ENCODE results near the gene CTF1. TPM values are rescaled to one million over a fixed set of nuclear protein-coding genes. Genes with fewer than 3 reads are reported as not detected.

CTF1 gene
- total RNA-seq, 1 experiment from 2014 or later, result 1.4 TPM

GRCh38 chr16:30882429-30883310 is 13.7 kb upstream of the CTF1 start:
- H3K4me2 ChIP-seq (ENCODE audit: low read length), result no peak overlapping the region
- peaks cover 6 to 9% of the 10 kb centered on the region in 2 experiments; a peak in 2 of 4 replicates for H3K36me3 ChIP-seq (ENCODE audit: control insufficient read depth in 1 of 2, insufficient read depth in 2 of 2, low read length in 2 of 2)
- CTCF ChIA-PET, result no interaction called here
- H3K27me3 ChIP-seq (ENCODE audit: insufficient read depth, low read length), result no peaks in the 10 kb centered on the region
- H3K27ac ChIP-seq (ENCODE audit: low read depth, low read length), result no peak overlapping the region
- no peak overlapping the region for H2AFZ ChIP-seq (ENCODE audit: low read depth, low read length, poor library complexity, severe bottlenecking)
- no peaks in the 10 kb centered on the region for H3K9me2 ChIP-seq (ENCODE audit: insufficient read depth)
- no peaks in the 10 kb centered on the region for H3K4me1 ChIP-seq (ENCODE audit: control insufficient read depth in 1 of 2, insufficient read depth in 2 of 2, low read length in 2 of 2)
- TF ChIP-seq YY1 (IDR thresholded peaks at IDR 0.05; ENCODE audit: extremely low read depth, insufficient replicate concordance, low read depth, low read length), result no peak
- TF ChIP-seq ATF3 (IDR thresholded peaks at IDR 0.05), result no peak
- no peak for TF ChIP-seq CBX3 (IDR thresholded peaks at IDR 0.05; ENCODE audit: low read depth)
- no peak for TF ChIP-seq TCF7L2 (IDR thresholded peaks at IDR 0.05; ENCODE audit: borderline replicate concordance, extremely low read depth, insufficient read depth, insufficient read length)
- no peak for TF ChIP-seq POLR2A (IDR thresholded peaks at IDR 0.05; ENCODE audit: borderline replicate concordance, extremely low read depth, insufficient read depth, insufficient read length)
- TF ChIP-seq ZBTB33 (IDR thresholded peaks at IDR 0.05; ENCODE audit: extremely low read depth, insufficient replicate concordance, low read length), result no peak
- TF ChIP-seq CEBPB (IDR thresholded peaks at IDR 0.05; ENCODE audit: low read depth), result no peak
- no peak for TF ChIP-seq EZH2 (IDR thresholded peaks at IDR 0.05)
- TF ChIP-seq CTCF (IDR thresholded peaks at IDR 0.05 in 2 of 3, conservative IDR thresholded peaks at IDR 0.05 in 1 of 3; ENCODE audit: borderline replicate concordance in 1 of 3, insufficient read depth in 1 of 3, low read depth in 2 of 3, low read length in 2 of 3), result no peak
- no peak for TF ChIP-seq MAX (IDR thresholded peaks at IDR 0.05)
- no peak for TF ChIP-seq ELF1 (IDR thresholded peaks at IDR 0.05; ENCODE audit: borderline replicate concordance, low read depth)
- no peak for TF ChIP-seq ZNF274 (IDR thresholded peaks at IDR 0.05; ENCODE audit: low read depth, low read length)
- TF ChIP-seq REST (IDR thresholded peaks at IDR 0.05; ENCODE audit: low read depth), result no peak
- no peak for TF ChIP-seq SP1 (IDR thresholded peaks at IDR 0.05; ENCODE audit: low read depth)
- no peak for TF ChIP-seq SRF (IDR thresholded peaks at IDR 0.05; ENCODE audit: low read depth)
- TF ChIP-seq EGR1 (IDR thresholded peaks at IDR 0.05; ENCODE audit: low read depth), result no peak
- no peak for TF ChIP-seq POLR2AphosphoS5 (IDR thresholded peaks at IDR 0.05; ENCODE audit: low read depth, low read length)
- intact Hi-C loops (cut with micrococcal nuclease), result no loop called here
- POLR2A ChIA-PET, result no interaction called here
- H3K4me3 ChIP-seq (replicated peaks in 1 of 2; ENCODE audit: low read depth in 1 of 2, low read length in 2 of 2), result no peak overlapping the region
- no TSS peak for BruUV-seq (replicated peaks)
- H3K79me2 ChIP-seq (ENCODE audit: insufficient read depth, low read length), result no peaks in the 10 kb centered on the region
- DNase-seq (ENCODE audit: low read depth, low spot score) (no peak), ATAC-seq (0 out of 2 replicates have a peak, but pooled peaks have one; percentile 24)
- RAD21 ChIA-PET (ENCODE audit: low non-redundant PET in 1 of 2, low total read pairs in 2 of 2, uncharacterized antibody in 2 of 2, unreplicated experiment in 2 of 2), result no interaction called here
- H4K20me1 ChIP-seq (ENCODE audit: insufficient read depth), result no peaks in the 10 kb centered on the region
- no peak overlapping the region for H3K9ac ChIP-seq (ENCODE audit: low read length)
- no peaks in the 10 kb centered on the region for H3K9me3 ChIP-seq (ENCODE audit: control insufficient read depth in 1 of 2, insufficient read depth in 1 of 2, low read depth in 1 of 2, low read length in 2 of 2)

All from HCT116 (cell line).